Endodermal cell (in vitro differentiated cells): Measurements from ENCODE around the gene ARID4B. TPM values are rescaled to one million over a fixed set of nuclear protein-coding genes. Genes with fewer than 3 reads are reported as not detected.

ENCODE experiments used
- DNase-seq: peaks from one replicate; pipeline ENCODE4 v3.0.0-alpha.2; 2017
- H3K27ac ChIP-seq: 2 replicates; pipeline ENCODE4 v1.5.1; 2013; ENCODE audit warnings: mild to moderate bottlenecking, low read depth, low read length, moderate library complexity
- H3K27me3 ChIP-seq: 2 replicates; pipeline ENCODE4 v1.6.1; 2013; ENCODE audit warnings: mild to moderate bottlenecking, low read length, moderate library complexity; ENCODE audit not compliant: insufficient read depth, control insufficient read depth, poor library complexity, severe bottlenecking
- H3K36me3 ChIP-seq: 2 replicates; pipeline ENCODE4 v1.7.0; 2013; ENCODE audit warnings: mild to moderate bottlenecking, low read length, moderate library complexity; ENCODE audit not compliant: control insufficient read depth, insufficient read depth
- H3K4me1 ChIP-seq: one replicate; pipeline ENCODE4 v1.7.0; 2013; ENCODE audit warnings: low read length; ENCODE audit not compliant: control insufficient read depth, insufficient read depth
- H3K4me3 ChIP-seq: 2 replicates; pipeline ENCODE4 v1.5.1; 2013; ENCODE audit warnings: mild to moderate bottlenecking, low read length, moderate library complexity
- H3K9ac ChIP-seq: 2 replicates; pipeline ENCODE4 v1.6.1; 2013; ENCODE audit warnings: mild to moderate bottlenecking, low read length, moderate library complexity; ENCODE audit not compliant: poor library complexity, severe bottlenecking; ENCODE audit errors: extremely low read depth
- H3K9me3 ChIP-seq: 2 replicates; pipeline ENCODE4 v1.6.1; 2013; ENCODE audit warnings: mild to moderate bottlenecking, low read length, moderate library complexity; ENCODE audit not compliant: control insufficient read depth
- H3K27ac Mint-ChIP-seq: 2 replicates; pipeline ENCODE4 v1.8.0; 2020; ENCODE audit warnings: mixed read lengths
- H3K27me3 Mint-ChIP-seq: 2 replicates; pipeline ENCODE4 v1.8.0; 2021; ENCODE audit warnings: mild to moderate bottlenecking, mixed read lengths; ENCODE audit not compliant: insufficient read depth
- H3K36me3 Mint-ChIP-seq: 2 replicates; pipeline ENCODE4 v1.8.0; 2020; ENCODE audit warnings: low read depth, mixed read lengths
- H3K4me1 Mint-ChIP-seq: 2 replicates; pipeline ENCODE4 v1.8.0; 2020; ENCODE audit warnings: mixed read lengths
- H3K4me3 Mint-ChIP-seq: 2 replicates; pipeline ENCODE4 v1.8.0; 2020; ENCODE audit warnings: mild to moderate bottlenecking, moderate library complexity, mixed read lengths
- H3K9me3 Mint-ChIP-seq: 2 replicates; pipeline ENCODE4 v1.8.0; 2020; ENCODE audit warnings: mild to moderate bottlenecking, mixed read lengths
- WGBS, 2 experiments: methylation state at CpG; one replicate each; pipeline versions ENCODE4 v1.1.5 to v1.1.7; 2013; ENCODE audit warnings: missing lambda C conversion rate in 2 of 2, mixed read lengths in 1 of 2; ENCODE audit not compliant: insufficient coverage in 1 of 2, insufficient read length in 1 of 2; 5-methylcytosine and 5-hydroxymethylcytosine counted together
- total RNA-seq, 2 donors: library from RNA; stranded (reverse); fragmentation: NEBNext Ultra II Directional in 1 of 2; extraction: Animal tissue kit (Norgen Biotek cat#: 25700) in 1 of 2; gene quantifications; 2 replicates in 1 of 2; 3 replicates in 1 of 2; pipeline ENCODE4 v1.2.1, GENCODE V29; 2021
- TF ChIP-seq, protein P1 (sequence below): fragments of 200-600 bp; sonication (generic); conservative IDR thresholded peaks from 2 replicates; pipeline ENCODE4 v1.5.0; 2021; ENCODE audit warnings: antibody characterized with exemption, mild to moderate bottlenecking

ARID4B gene
- total RNA-seq, 2 donors from 2014 or later: 40.6 to 43.1 TPM

DNA sequence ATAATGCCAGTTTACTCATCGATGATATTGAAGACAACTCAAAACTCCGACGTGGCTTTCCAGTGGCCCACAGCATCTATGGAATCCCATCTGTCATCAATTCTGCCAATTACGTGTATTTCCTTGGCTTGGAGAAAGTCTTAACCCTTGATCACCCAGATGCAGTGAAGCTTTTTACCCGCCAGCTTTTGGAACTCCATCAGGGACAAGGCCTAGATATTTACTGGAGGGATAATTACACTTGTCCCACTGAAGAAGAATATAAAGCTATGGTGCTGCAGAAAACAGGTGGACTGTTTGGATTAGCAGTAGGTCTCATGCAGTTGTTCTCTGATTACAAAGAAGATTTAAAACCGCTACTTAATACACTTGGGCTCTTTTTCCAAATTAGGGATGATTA is 14.1 kb upstream of the ARID4B start:
- Mint-ChIP-seq H3K27ac (no peak overlapping the region), H3K9me3 (peaks cover 2% of the 10 kb centered on the region), H3K4me1 (no peaks in the 10 kb centered on the region), H3K27me3 (no peaks in the 10 kb centered on the region), H3K4me3 (no peak overlapping the region), H3K36me3 (peaks cover 60% of the 10 kb centered on the region)
- Histone ChIP-seq H3K4me3 (no peak overlapping the region), H3K9me3 (no peaks in the 10 kb centered on the region), H3K27ac (no peak overlapping the region), H3K36me3 (peaks cover 46% of the 10 kb centered on the region), H3K9ac (no peak overlapping the region), H3K4me1 (no peaks in the 10 kb centered on the region), H3K27me3 (no peaks in the 10 kb centered on the region)
- no peak for DNase-seq
- TF ChIP-seq, protein P1, sequence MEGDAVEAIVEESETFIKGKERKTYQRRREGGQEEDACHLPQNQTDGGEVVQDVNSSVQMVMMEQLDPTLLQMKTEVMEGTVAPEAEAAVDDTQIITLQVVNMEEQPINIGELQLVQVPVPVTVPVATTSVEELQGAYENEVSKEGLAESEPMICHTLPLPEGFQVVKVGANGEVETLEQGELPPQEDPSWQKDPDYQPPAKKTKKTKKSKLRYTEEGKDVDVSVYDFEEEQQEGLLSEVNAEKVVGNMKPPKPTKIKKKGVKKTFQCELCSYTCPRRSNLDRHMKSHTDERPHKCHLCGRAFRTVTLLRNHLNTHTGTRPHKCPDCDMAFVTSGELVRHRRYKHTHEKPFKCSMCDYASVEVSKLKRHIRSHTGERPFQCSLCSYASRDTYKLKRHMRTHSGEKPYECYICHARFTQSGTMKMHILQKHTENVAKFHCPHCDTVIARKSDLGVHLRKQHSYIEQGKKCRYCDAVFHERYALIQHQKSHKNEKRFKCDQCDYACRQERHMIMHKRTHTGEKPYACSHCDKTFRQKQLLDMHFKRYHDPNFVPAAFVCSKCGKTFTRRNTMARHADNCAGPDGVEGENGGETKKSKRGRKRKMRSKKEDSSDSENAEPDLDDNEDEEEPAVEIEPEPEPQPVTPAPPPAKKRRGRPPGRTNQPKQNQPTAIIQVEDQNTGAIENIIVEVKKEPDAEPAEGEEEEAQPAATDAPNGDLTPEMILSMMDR: no peak
- 90 to 98% methylated on average over 6 of the region's 6 CpGs for WGBS, 2 experiments

DNA sequence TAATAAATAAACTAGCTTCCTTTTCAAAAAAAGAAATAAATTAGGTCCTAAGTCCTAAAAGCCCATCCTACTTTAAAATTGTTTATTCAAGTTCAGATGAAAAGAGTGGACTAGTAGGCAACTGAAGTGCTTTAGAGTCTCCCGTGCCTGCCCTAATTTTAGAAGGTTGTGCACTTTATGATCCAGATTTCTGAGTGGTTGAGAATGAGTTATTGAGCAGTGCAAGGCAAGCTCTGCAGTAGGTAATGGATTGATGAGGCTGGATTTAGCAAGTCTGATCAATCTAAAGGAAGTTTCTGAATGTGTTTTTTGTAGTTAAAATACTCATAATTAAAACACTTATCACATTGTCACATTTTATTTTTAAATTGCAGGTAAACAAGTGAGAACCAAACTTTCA is 13.4 kb upstream of the ARID4B start:
- Mint-ChIP-seq H3K27me3 (no peaks in the 10 kb centered on the region), H3K9me3 (peaks cover 2% of the 10 kb centered on the region), H3K4me3 (no peak overlapping the region), H3K27ac (no peak overlapping the region), H3K4me1 (no peaks in the 10 kb centered on the region), H3K36me3 (peaks cover 60% of the 10 kb centered on the region)
- Histone ChIP-seq H3K27ac (no peak overlapping the region), H3K27me3 (no peaks in the 10 kb centered on the region), H3K9me3 (no peaks in the 10 kb centered on the region), H3K9ac (no peak overlapping the region), H3K36me3 (peaks cover 53% of the 10 kb centered on the region), H3K4me3 (no peak overlapping the region), H3K4me1 (no peaks in the 10 kb centered on the region)
- 93 to 100% methylated on average over 1 of the region's 1 CpG for WGBS, 2 experiments
- no peak for DNase-seq
- TF ChIP-seq, protein P1: no peak

DNA sequence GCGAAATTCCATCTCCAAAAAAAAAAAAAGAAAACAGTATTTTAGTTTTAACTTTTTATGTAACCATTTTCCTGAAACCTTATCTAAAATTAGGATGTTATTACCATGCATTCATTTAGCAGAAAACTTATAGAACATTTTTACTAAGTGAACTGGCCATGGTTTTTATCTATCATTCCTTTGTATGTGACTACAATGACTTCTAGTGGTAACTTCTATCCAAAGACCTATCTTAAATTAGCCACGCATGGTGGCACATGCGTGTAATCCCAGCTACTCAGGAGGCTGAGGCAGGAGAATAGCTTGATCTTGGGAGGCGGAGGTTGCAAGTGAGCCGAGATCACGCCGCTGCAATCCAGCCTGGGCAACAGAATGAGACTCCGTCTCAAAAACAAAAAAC is 11.8 kb upstream of the ARID4B start:
- no peak for DNase-seq
- Mint-ChIP-seq H3K4me3 (no peak overlapping the region), H3K27ac (peak overlapping the region; percentile 45), H3K4me1 (no peaks in the 10 kb centered on the region), H3K9me3 (peaks cover 2% of the 10 kb centered on the region), H3K27me3 (no peaks in the 10 kb centered on the region), H3K36me3 (peaks cover 59% of the 10 kb centered on the region)
- Histone ChIP-seq H3K9ac (no peak overlapping the region), H3K4me3 (no peak overlapping the region), H3K9me3 (no peaks in the 10 kb centered on the region), H3K36me3 (peaks cover 63% of the 10 kb centered on the region), H3K4me1 (no peaks in the 10 kb centered on the region), H3K27ac (no peak overlapping the region), H3K27me3 (no peaks in the 10 kb centered on the region)
- 82 to 91% methylated on average over 5 to 7 of the region's 8 CpGs for WGBS, 2 experiments
- TF ChIP-seq, protein P1: no peak
